Activated gamma-delta T cell treated with Interleukin-2 at 50 U/mL for 16 hours (primary cell): Measurements from ENCODE around the gene ERN1.

Source experiments
- DNase-seq: peaks from one replicate; pipeline ENCODE4 v3.0.0-alpha.2; 2020

The ERN1 gene

DNA sequence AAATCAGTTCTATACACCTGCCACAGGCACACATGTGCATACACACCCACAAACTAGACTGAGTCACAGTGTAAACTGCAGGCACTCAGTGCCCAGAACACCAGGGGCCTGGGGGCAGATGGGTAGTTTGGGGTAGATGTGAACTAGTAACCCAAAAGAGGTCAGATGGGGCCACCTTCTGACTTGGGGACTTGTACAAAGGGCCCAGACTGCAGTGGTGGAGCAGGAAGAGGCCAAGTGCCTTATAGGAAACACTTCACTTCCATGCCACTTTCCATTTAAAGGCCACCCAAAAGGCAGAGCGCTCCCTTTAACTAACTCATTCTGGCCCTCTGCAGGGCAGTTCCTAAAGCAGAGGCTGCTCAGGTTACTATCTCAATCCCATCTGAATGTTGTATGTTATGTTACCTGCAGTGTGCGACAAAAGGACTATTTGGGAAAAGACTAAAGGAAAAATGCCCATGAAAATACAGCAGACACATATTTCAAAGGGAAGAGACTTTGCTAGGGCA lies 27.8 kb upstream of the ERN1 start:
- DNase-seq = no peak

DNA sequence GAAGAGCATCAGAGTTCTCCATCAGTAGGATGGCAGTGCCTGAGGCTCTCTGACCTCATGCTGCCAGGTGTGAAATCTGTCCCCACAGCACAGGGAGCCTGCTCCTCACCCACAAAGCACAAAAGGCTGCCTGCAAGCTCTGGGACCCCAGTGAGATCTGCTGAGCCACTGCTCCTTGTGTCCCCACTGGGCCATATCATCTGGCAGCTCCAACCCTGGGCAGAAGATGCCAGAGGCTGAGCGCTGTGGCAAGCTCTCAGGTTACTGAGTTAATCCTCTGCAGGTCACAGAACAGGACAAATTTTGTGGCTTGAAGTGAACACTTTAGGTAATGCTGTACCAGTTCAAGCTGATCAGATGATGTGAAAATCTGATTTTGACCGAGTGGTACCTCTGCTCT lies 26.7 kb upstream of the ERN1 start:
- DNase-seq = no peak

DNA sequence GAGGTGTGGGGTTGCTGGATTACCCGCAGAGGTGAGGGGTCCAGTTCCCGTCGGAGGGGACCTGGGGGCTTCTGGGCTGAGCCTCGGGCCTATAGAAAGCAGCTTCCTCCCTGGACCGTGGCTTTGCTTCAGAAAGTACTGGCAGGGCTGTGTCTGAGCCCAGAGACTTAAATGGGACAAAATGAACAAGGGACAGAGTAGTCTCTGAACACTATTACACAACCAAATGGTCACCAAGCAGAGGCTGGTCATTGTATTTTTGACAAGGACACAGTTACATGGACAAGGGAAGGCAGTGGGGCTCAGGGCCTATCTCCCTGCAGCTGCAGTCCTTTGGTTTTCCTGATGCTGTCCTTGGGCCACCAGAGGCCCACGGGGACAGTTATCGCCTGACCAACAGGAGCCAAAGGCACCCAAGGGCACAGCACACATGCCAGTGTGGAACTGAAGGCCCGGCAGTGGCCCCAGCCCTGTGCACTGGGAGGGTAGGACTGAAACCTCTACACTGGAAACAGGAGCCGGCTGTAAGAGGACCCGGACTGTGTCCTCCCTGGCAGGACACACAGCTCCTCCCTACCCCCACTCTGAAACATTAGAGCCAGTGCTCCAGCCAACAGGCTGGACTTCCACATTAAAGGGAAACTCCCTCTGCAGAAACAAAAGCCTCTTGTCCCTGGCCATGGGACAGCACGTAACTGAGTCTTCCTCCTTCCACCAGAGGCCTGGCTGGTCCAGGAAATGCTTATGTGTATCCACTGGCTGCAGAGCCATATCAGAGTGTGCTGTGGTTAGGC lies 26.0 kb upstream of the ERN1 start:
- DNase-seq = no peak

DNA sequence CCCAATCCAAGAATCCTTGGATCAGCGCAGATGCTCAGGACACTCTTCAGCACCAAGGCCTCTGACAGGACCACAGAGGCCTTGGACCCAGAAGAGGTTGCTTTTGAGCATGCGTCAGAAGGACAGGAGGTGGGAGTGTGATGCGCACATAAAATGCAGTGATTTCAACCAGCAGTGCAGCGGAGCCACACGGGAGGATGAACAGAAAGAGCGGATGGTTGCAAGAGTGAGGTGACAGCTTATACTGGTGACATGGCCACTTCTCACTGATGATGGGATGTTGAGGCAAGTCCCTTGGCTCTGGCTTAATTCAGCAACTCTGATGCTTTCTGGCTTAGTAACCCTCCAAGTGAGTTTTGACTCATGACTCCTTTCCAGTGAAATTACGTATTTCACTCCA lies 25.2 kb upstream of the ERN1 start:
- no peak for DNase-seq

DNA sequence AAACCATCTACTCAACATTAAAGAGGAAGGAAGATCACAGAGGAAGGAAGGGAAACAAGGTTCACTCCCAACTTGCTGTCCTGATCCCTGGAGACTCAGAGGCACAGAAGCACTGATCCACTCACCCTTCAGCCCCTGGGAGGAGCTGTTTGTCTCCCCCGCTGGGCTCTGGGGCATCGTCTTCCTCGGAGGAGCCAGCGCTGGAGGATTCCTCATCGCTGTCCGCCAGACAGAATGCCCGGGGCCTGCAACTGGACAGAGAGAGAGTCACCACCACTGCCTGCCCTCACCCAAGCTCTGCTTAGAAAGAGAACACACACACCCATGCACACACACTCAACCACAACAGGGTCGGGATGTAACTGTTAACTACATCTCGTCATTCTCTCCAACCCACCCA lies 24.8 kb upstream of the ERN1 start:
- DNase-seq = no peak

DNA sequence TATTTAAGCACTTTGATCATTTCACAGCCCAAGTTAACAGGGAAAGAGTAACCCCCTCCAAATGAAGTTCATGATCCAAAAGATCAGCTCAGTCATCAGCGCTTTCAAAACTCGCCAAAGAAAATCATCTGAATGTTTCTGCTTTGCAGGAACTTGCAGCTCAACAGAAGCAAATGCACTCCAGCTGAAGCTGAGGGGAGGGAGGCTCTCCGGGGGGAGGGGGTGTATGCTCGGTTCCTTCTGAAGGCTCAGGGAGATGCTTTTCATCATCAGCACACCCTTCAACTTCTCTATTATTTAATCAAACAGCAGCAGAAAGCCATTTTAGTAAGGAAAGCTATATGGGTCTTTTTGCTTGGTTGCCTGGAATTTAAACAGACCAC lies 24.4 kb upstream of the ERN1 start:
- DNase-seq = no peak

DNA sequence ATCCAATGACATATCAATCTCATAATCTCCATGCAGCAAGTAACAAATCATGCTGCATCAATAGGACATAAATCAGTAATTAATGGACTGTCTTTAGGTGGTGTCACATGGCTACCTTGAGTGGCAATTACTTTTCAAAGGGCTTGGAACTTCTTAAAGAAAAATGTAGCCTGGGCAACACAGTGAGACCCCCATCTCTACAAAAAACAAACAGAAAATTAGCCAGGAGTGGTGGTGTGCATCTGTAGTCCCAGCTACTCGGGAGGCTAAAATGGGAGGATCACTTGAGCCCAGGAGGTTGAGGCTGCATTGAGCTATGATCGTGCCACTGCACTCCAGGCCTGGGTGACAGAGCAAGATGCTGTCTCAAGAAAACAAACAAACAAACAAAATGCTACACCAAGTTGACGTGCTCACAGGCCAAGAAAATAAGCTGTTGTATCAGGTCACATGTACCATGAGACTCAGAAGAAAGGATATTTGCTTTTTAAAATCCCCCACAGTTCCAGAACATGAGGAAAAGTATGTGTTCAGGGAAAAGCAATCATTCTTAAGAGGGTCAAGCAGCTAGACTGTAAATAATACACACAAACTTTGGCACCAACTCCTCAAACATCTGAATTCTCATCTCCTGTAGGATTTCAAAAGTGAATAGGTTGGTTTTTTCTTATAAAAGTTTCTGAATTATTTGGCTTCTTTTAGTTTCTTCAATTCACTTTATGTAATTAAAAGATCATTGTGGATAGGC lies 23.8 kb upstream of the ERN1 start:
- DNase-seq = no peak

DNA sequence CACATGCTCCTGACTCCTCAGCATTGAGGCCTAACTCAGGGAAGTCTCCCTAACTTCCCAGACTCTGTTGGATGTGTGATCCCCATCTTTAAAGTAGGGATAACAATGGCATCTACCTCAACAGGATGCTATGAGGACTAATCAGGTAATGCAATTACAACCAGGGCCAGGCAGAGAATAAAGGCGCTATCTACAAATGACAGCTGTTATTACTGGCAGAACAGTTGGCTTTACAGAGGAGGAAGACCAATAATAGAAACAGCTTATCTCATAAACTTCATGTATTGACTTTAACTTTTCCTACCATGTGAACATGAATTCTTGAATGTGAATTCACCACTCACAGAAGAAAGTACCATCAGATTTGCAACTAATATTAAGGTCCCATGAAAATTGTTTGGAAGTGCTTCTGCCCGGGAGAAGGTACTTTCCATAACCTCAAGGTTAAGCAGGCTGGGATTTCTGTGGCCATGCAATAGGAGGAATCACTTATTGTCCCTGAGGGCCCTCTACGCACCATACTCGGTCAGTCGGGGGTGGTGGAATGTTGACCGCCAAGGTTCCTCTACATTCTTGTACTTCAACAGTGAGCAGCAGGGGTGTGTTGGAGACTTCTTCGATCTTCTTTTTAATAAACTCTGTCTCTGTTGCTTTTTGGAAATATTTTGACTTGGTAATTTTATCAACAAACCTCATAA lies 22.6 kb upstream of the ERN1 start:
- no peak for DNase-seq

DNA sequence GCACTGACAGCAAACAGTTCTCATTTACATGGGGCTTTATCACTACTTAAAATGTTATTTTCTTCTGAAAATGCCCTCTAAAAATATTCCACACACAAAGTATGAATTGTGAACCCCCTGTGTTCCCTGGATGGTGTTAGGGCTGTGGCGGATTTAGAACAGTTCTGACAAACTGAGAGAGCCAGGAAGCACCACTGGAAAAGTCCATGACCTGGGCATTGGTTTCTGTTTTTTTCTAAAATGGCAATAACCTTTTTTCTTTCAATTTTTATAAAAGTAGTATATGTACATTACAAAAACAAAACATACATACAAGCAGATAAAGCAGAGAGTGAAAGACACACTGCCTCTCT lies 21.0 kb upstream of the ERN1 start:
- no peak for DNase-seq

DNA sequence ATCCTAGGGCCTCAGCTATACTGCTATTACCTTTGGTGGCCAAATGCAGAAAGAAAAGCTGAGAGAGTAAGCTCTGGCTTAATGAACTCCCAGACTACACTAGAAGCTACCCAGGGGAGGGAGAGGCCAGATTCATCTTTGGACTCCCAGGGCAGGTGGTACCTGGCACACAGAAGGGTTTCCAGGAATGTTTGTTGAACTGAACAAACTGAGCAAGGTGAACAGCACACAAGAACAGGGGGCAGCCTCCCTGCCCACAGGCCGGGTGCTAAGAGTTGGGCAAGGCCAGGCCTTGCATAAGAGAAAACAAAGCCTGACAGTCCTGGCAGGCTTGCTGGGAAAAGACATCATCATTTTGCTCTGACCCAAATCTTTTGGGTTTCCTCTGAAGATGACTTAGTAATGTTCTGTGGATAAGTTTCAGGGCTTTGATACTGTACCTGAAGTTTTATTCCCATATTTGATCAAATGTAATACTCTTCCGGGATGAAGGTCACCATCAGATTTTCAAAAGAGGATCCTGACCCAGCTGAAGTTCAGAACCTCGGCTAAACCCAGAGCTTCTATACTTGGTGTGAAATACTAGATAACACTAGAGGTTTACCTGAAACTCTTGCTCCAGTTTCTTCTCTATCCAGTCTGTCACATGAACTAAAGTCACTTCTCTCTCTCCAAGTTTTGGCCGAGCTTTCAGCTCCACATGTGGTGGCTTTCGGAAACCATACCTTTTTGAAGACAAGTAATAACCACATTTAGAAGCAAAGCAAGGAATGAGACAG lies 20.5 kb upstream of the ERN1 start:
- DNase-seq = no peak

DNA sequence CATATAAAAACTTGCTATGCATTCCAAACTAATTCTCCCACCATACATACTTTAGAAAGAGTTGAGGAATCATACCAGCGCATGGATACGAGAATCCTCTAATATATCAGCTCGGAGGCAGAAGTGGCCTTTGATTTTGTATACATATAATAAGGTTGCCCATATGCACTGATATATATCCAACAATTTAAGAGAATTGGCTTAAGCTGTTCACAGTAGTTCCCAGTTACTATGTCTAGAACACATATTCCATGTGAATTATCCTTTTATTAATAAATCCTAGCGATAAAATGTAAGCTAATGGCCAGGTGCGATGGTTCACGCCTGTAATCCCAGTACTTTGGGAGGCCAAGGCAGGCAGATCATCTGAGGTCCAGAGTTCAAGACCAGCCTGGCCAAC lies 19.3 kb upstream of the ERN1 start:
- DNase-seq = no peak

DNA sequence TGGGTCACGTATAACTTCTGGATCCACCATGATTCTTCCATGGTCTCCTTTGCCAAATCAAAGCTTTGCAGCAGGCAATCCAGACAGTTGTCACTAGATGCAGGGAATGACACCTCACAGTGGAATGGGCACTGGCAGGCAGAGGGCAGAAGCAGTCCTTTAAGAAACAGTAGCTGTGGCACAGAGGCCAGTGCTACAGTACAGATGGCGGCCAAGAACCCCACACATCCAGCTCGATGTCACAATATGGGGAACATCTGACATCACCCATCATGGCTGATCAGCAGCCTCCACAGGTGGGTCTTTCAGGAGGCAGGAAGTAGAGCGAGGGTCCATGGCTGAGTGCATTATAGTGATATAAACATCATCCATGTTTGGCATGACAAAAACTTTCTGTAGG lies 18.8 kb upstream of the ERN1 start:
- no peak for DNase-seq

DNA sequence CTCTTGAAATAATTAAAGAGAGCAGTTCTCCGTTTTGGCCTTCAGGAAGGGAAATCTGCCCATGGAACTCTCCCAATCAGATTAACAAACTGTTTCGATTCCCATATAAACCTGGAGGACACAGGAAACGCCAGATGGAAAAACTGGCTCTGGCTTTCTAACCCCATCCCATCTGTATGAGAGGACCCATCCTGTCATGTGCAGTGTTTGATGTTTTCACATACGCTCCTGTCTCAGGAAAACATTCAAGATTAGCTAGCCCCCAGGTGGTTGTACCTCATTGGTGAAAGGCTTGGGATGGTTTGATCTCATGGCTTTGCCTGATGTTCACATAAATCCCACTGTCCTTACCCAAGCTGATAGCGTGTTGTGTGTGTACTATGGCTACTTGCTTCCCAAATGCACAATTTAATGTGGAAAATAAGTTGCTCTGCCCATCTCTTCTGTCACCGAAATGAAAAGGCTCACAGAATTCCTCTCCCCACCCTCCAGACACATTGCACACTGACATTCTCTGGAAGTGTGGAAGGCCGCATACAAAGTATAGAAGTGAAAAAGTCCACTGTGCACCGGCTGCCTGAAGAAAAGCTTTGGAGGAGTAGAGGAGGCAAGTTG lies 18.2 kb upstream of the ERN1 start:
- DNase-seq = no peak

DNA sequence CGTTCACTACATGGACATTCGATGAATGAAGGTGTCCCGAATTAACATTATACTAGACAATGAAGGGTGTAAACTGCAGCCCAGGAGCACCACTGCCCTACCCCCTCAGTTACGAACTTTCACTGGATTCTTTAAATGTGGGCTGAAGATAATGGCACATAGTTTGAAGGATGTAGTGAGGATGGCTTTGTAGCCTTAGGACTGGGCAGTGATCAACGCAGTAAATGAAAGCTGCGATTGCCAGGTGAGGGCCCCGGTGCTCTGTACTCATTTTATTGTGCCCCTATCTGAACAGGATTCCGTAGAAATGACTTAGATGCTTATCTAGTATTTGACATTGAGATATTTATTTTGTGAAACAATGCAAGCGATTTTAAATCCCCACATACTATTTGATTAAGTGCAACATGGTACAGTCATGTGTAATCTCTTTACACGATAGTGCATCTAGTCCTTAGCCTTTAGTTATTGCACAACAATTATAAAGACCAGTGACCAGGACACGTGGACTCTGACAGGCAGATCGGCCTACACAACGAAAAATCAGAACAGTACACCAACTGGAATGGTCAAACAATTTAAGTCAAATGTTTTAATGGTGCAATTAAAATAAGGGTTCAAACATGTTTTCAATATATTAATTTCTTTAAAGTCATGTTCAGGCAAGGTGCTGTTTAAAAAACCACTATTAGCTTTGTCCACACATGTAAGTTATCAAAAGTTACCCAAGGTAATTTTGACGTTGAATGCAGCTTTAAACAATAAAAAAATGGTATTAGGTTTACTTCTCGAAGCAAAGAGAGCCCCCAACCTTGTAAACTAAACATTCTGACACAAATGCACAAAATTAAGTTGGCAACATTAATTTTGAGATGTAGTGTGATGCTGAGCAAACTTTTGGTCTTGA lies 17.4 kb upstream of the ERN1 start:
- no peak for DNase-seq

DNA sequence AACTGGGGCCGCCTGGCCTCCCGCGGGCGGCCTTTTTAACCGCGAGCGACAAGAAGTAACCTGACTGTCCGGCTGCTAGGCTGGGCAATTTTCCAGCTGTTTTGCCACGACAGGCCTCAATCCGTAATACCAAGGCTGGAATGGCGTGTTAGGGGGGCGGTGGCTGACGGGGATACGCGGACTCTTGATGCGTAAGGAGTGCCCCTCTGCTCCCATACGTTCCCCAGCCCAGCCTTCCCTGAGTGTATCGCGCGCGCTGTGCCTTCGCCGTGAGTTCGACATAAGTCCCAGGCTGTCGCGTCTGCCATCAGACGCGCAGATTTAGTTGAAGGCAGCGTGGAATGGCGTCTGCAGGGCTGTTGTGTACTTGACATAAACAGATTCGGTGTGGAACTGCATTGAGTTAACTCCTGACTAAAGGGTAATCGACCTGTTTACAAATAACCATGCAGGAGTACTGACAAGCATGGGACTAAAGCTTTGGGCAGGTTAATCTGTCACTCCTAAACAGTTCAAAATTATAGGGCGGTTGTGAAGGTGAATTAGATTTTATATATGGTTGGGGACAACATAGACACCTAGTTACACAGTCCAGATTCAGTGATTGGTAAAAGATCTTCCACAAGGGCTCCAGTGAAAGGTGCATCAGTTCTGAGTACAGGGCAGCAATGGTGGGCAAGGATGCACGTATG lies 16.6 kb upstream of the ERN1 start:
- DNase-seq = peak; percentile 32

DNA sequence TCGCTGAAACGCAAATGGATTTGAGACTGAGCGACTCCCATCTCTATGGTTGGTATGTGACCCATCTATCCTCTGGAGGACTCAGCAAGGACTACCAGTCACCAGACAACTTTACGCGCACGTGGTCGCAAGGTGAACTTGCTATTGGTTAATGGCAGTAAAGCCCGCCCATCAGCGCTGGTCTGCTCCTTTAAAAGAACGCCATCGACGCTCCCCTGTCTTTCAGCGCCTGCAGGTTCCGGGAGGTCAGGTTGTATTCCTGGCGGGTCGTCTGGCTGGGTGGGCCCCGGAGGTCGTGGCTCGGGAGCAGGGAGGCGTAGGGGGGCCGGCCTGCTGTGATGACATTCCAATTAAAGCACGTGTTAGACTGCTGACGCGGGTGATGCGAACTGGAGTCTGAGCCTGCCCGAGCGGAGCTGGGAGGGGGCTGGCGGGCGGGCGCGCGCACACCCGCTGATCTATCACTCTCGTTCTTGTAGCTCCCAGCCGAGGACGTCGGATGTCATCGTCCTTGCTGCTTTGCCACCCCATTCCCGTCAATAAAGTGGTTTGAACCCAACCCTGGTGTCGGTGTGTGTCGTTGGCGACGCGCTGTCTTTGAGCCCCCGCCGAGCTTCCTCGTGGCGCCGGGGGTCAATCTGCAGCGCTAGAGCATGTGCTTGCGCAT lies 15.9 kb upstream of the ERN1 start:
- DNase-seq = peak; percentile 94

DNA sequence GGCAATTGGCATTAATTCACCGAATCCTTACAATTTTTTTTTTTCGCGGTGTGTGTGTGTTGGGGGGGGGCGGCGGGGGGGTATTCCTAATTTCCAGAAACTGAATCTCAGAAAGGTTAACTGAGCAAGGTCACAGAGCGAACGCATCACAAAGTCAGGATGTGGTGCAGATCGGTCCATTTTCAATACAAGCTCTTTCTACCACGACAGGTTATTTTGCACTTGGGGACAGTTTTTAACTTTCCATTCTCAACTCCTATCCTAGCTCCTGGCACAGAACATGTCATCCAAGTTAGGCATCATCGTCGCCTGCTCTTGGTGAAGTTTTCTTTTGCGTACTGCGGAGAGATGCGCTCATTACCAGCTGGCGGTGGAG lies 15.4 kb upstream of the ERN1 start:
- no peak for DNase-seq

DNA sequence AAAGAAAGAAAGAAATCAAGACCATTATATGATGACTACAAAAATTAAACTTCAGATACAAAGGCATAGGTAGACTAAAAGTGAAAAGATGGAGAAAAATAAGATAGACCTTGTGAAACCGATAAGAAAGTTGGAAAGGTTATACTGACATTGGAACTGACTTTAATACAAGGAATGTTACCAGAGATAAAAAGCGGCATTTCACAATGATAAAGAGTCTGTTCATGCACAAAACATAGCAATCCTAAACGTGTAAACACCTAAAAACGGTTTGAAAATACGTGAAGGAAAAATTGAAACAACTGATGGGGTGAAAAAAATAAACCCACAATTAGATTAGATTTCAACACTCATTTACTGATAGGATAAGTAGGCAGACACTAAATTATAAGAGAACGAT lies 9.6 kb upstream of the ERN1 start:
- DNase-seq = no peak

DNA sequence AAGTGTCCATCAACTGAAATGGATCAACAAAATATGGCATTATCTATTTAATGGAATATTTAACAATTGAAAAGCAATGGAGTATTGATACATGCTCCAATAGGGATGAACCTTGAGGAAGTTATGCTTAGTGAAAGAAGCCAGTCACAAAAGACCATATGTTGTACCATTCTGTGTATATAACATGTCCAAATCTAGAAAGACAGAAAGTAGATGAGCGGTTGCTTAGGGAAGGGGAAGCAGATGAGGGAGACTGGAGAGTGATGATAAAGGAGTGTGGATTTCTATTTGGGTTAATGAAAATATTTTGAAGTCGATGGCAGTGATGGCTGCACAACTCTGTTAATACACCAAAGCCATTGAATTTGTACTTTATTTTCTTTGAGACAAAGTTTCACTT lies 8.5 kb upstream of the ERN1 start:
- no peak for DNase-seq

DNA sequence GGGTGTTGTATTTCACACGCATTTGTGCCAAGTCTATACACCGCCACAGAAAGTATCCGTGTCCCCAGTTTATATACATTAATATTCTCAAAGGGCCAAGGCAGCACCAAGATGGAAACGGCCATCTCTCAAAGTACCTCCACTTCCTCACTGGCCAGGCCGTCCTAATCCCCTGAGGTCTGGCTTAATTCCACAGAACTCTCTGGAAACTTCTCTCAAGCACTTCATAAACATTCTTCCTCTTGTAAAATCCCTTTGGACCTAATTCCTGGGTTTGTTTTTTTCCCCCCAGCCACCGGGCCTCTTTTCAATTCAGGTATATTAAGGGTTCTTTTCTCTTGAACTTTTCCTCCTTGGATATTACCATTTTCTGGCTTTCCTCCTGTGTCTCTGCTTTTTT lies 5.1 kb upstream of the ERN1 start:
- DNase-seq = no peak
